ENCODE data around the gene NMBR. TPM values are rescaled to one million over a fixed set of nuclear protein-coding genes. Genes with fewer than 3 reads are reported as not detected.

The NMBR gene
- total RNA-seq, 1 experiment from 2014 or later, result not detected

GRCh38 chr6:142048593-142048980 is 98.3 kb downstream of the NMBR start:
- Histone ChIP-seq H3K23me2 (ENCODE audit: insufficient read length, low read depth, low read length, poor library complexity, severe bottlenecking) (no peaks in the 10 kb centered on the region), H3K23ac (ENCODE audit: insufficient read length, low read depth, low read length) (no peak overlapping the region), H4K91ac (ENCODE audit: insufficient read length, low read depth, low read length) (no peak overlapping the region), H3K18ac (ENCODE audit: insufficient read length, low read depth, low read length) (no peak overlapping the region), H2AFZ (ENCODE audit: low read length) (no peak overlapping the region), H2AK5ac (ENCODE audit: insufficient read length, low read length) (no peak overlapping the region), H3T11ph (ENCODE audit: low read length) (no peak overlapping the region), H3K4me2 (ENCODE audit: insufficient read depth, insufficient read length, low read length) (no peak overlapping the region), H3K27ac (ENCODE audit: insufficient read length, low read depth, low read length) (no peak overlapping the region), H2BK20ac (ENCODE audit: low read depth, low read length, poor library complexity, severe bottlenecking) (no peak overlapping the region), H3K56ac (ENCODE audit: insufficient read length, low read depth, low read length) (no peak overlapping the region), H3K9me3 (ENCODE audit: control insufficient read depth, low read depth, low read length) (no peaks in the 10 kb centered on the region), H4K20me1 (ENCODE audit: control insufficient read depth, insufficient read depth, insufficient read length) (no peaks in the 10 kb centered on the region), H4K8ac (replicated peaks; ENCODE audit: insufficient read length, low read depth, low read length) (no peak overlapping the region), H2BK5ac (ENCODE audit: insufficient read length, low read length) (no peak overlapping the region), H3K79me2 (ENCODE audit: insufficient read depth, low read length) (no peaks in the 10 kb centered on the region), H2BK15ac (ENCODE audit: low read depth, low read length) (no peak overlapping the region), H3K14ac (ENCODE audit: insufficient read depth, low read length) (no peak overlapping the region), H3K9ac (ENCODE audit: extremely low read depth, insufficient read length, low read length) (no peak overlapping the region), H3K27me3 (ENCODE audit: insufficient read depth, low read length) (no peaks in the 10 kb centered on the region), H4K5ac (ENCODE audit: insufficient read length, low read depth, low read length) (no peak overlapping the region), H2BK120ac (ENCODE audit: low read depth, low read length, poor library complexity, severe bottlenecking) (no peak overlapping the region), H3K79me1 (ENCODE audit: insufficient read depth, low read depth, low read length, poor library complexity, severe bottlenecking) (no peaks in the 10 kb centered on the region), H3K4me1 (ENCODE audit: insufficient read depth, low read length) (no peaks in the 10 kb centered on the region), H2BK12ac (ENCODE audit: insufficient read length, low read depth, low read length) (no peak overlapping the region), H3K4ac (ENCODE audit: low read depth, low read length) (no peak overlapping the region)
- DNase-seq, result no peak
- Mint-ChIP-seq H3K27ac (no peak overlapping the region), H3K9me3 (peaks cover 4 to 7% of the 10 kb centered on the region in 2 experiments; a peak in 2 of 5 replicates), H3K4me3 (no peak overlapping the region), H3K36me3 (ENCODE audit: insufficient read depth in 1 of 3, low read depth in 3 of 3) (peaks cover 0 to 5% (median 4%) of the 10 kb centered on the region in 3 experiments; a peak in 3 of 7 replicates), H3K27me3 (ENCODE audit: low read depth) (no peaks in the 10 kb centered on the region), H3K4me1 (no peaks in the 10 kb centered on the region)
- WGBS (ENCODE audit: extremely low coverage, insufficient read length, low lambda C conversion rate), result no CpG with 5 or more reads among the region's 1 CpG
- TF ChIP-seq, protein P1, sequence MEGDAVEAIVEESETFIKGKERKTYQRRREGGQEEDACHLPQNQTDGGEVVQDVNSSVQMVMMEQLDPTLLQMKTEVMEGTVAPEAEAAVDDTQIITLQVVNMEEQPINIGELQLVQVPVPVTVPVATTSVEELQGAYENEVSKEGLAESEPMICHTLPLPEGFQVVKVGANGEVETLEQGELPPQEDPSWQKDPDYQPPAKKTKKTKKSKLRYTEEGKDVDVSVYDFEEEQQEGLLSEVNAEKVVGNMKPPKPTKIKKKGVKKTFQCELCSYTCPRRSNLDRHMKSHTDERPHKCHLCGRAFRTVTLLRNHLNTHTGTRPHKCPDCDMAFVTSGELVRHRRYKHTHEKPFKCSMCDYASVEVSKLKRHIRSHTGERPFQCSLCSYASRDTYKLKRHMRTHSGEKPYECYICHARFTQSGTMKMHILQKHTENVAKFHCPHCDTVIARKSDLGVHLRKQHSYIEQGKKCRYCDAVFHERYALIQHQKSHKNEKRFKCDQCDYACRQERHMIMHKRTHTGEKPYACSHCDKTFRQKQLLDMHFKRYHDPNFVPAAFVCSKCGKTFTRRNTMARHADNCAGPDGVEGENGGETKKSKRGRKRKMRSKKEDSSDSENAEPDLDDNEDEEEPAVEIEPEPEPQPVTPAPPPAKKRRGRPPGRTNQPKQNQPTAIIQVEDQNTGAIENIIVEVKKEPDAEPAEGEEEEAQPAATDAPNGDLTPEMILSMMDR (conservative IDR thresholded peaks at IDR 0.05), result no peak

All from H9 (cell line).